Thymus (tissue), 11 donors: ENCODE measurements around the gene XPNPEP3. TPM values are rescaled to one million over a fixed set of nuclear protein-coding genes. Genes with fewer than 3 reads are reported as not detected.

Source experiments
- DNase-seq, 9 donors: peaks; one replicate each; pipeline ENCODE4 v3.0.0-alpha.2; 2013; ENCODE audit warnings: low spot score in 9 of 9, low read depth in 6 of 9, missing footprints in 1 of 9
- H3K27ac ChIP-seq, 2 donors: one replicate each; pipeline ENCODE4 v1.5.1; 2013; ENCODE audit warnings: control low read depth in 1 of 2, low read depth in 1 of 2, low read length in 1 of 2, mild to moderate bottlenecking in 1 of 2, moderate library complexity in 1 of 2
- H3K27me3 ChIP-seq, 2 donors: one replicate each; pipeline ENCODE4 v1.5.1; 2013; ENCODE audit warnings: low read length in 1 of 2; ENCODE audit not compliant: control insufficient read depth in 2 of 2, insufficient read depth in 1 of 2
- H3K36me3 ChIP-seq, 2 donors: one replicate each; pipeline ENCODE4 v1.5.1; 2013; ENCODE audit warnings: low read length in 1 of 2, mild to moderate bottlenecking in 1 of 2, moderate library complexity in 1 of 2; ENCODE audit not compliant: control insufficient read depth in 2 of 2, insufficient read depth in 2 of 2
- H3K4me1 ChIP-seq, 2 donors: one replicate each; pipeline ENCODE4 v1.5.1; 2013; ENCODE audit warnings: low read length in 2 of 2; ENCODE audit not compliant: control insufficient read depth in 2 of 2, insufficient read depth in 2 of 2
- H3K4me3 ChIP-seq, 2 donors: one replicate each; pipeline ENCODE4 v1.5.1; 2013; ENCODE audit warnings: low read length in 2 of 2, control low read depth in 1 of 2, mild to moderate bottlenecking in 1 of 2
- H3K9me3 ChIP-seq, 2 donors: one replicate each; pipeline ENCODE4 v1.5.1; 2013; ENCODE audit warnings: low read length in 1 of 2, mild to moderate bottlenecking in 1 of 2; ENCODE audit not compliant: control insufficient read depth in 2 of 2, insufficient read depth in 1 of 2
- WGBS: extraction: QIAGEN DNeasy Blood & Tissue Kit; methylation state at CpG from one replicate; pipeline ENCODE4 v1.1.7; 2013; 5-methylcytosine and 5-hydroxymethylcytosine counted together
- polyA plus RNA-seq: library from polyadenylated mRNA; stranded (reverse); fragments of 200-250 nt; gene quantifications from one replicate; pipeline ENCODE4 v1.2.3, GENCODE V29; 2013
- total RNA-seq: library from RNA; stranded (reverse); fragments of 120-200 nt; gene quantifications from one replicate; pipeline ENCODE4 v1.2.4, GENCODE V29; 2013
- donor health status: healthy.

XPNPEP3 gene
- total and polyA plus RNA-seq, 2 donors: 6.1 to 7.1 TPM

GRCh38 chr22:40951795-40952605, 95.1 kb downstream of the XPNPEP3 start:
- Histone ChIP-seq H3K36me3 (peaks cover 18 to 39% of the 10 kb centered on the region in 2 donors), H3K4me3 (peak overlapping the region; percentile 63 to 90), H3K27ac (peak overlapping the region; percentile 86 to 91), H3K4me1 (peaks cover 8 to 13% of the 10 kb centered on the region in 2 donors), H3K9me3 (no peaks in the 10 kb centered on the region), H3K27me3 (no peaks in the 10 kb centered on the region)
- DNase-seq: peak in 1 of 9 donors; percentile 15
- 6% methylated on average over 21 of the region's 21 CpGs for WGBS

- peaks cover 22 to 52% of the 10 kb centered on the region in 2 donors for H3K36me3 ChIP-seq
- no peaks in the 10 kb centered on the region for H3K27me3 ChIP-seq
- WGBS: 88% methylated on average over 2 of the region's 2 CpGs
- no peak overlapping the region for H3K27ac ChIP-seq
- DNase-seq: no peak
- peaks cover 8 to 13% of the 10 kb centered on the region in 2 donors for H3K4me1 ChIP-seq
- H3K9me3 ChIP-seq: no peaks in the 10 kb centered on the region
- no peak overlapping the region for H3K4me3 ChIP-seq
These were observed 96.5 kb downstream of the XPNPEP3 start for GRCh38 chr22:40953471-40953870.

- Histone ChIP-seq H3K27ac (no peak overlapping the region), H3K4me3 (no peak overlapping the region), H3K36me3 (peaks cover 22 to 59% of the 10 kb centered on the region in 2 donors), H3K27me3 (no peaks in the 10 kb centered on the region), H3K4me1 (peaks cover 8 to 13% of the 10 kb centered on the region in 2 donors), H3K9me3 (no peaks in the 10 kb centered on the region)
- 98% methylated on average over 4 of the region's 4 CpGs for WGBS
- no peak for DNase-seq
These were observed 97.2 kb downstream of the XPNPEP3 start for GRCh38 chr22:40954113-40954512.

GRCh38 chr22:40955571-40955970, 98.6 kb downstream of the XPNPEP3 start:
- no peak overlapping the region for H3K4me3 ChIP-seq
- DNase-seq: no peak
- peaks cover 25 to 69% of the 10 kb centered on the region in 2 donors for H3K36me3 ChIP-seq
- no peaks in the 10 kb centered on the region for H3K27me3 ChIP-seq
- peaks cover 6 to 8% of the 10 kb centered on the region in 2 donors for H3K4me1 ChIP-seq
- no peak overlapping the region for H3K27ac ChIP-seq
- no peaks in the 10 kb centered on the region for H3K9me3 ChIP-seq
- 86% methylated on average over 3 of the region's 3 CpGs for WGBS

- DNase-seq: no peak
- peaks cover 38 to 80% of the 10 kb centered on the region in 2 donors for H3K36me3 ChIP-seq
- 92% methylated on average over 7 of the region's 7 CpGs for WGBS
These were observed 100.7 kb downstream of the XPNPEP3 start for GRCh38 chr22:40957601-40958000.

GRCh38 chr22:40958299-40958698, 101.4 kb downstream of the XPNPEP3 start:
- H3K27ac ChIP-seq: no peak overlapping the region
- DNase-seq: no peak
- H3K4me1 ChIP-seq: no peaks in the 10 kb centered on the region
- no peaks in the 10 kb centered on the region for H3K27me3 ChIP-seq
- H3K4me3 ChIP-seq: no peak overlapping the region
- H3K36me3 ChIP-seq: peaks cover 38 to 80% of the 10 kb centered on the region in 2 donors
- WGBS: 97% methylated on average over 2 of the region's 2 CpGs
- no peaks in the 10 kb centered on the region for H3K9me3 ChIP-seq

More at GRCh38 chr22:40957601-40958000, 100.7 kb downstream of the XPNPEP3 start:
- H3K4me1 ChIP-seq: peaks cover 2 to 5% of the 10 kb centered on the region in 2 donors
- H3K4me3 ChIP-seq: no peak overlapping the region
- no peak overlapping the region for H3K27ac ChIP-seq
- no peaks in the 10 kb centered on the region for H3K27me3 ChIP-seq
- H3K9me3 ChIP-seq: no peaks in the 10 kb centered on the region

GRCh38 chr22:40960145-40960544, 103.2 kb downstream of the XPNPEP3 start:
- H3K4me3 ChIP-seq: no peak overlapping the region
- H3K36me3 ChIP-seq: peaks cover 42 to 78% of the 10 kb centered on the region in 2 donors
- no peak for DNase-seq
- no peaks in the 10 kb centered on the region for H3K9me3 ChIP-seq
- 97% methylated on average over 2 of the region's 2 CpGs for WGBS
- H3K27me3 ChIP-seq: no peaks in the 10 kb centered on the region
- no peak overlapping the region for H3K27ac ChIP-seq
- H3K4me1 ChIP-seq: no peaks in the 10 kb centered on the region

- Histone ChIP-seq H3K27me3 (no peaks in the 10 kb centered on the region), H3K4me1 (no peaks in the 10 kb centered on the region), H3K4me3 (no peak overlapping the region), H3K36me3 (peaks cover 59 to 77% of the 10 kb centered on the region in 2 donors), H3K27ac (no peak overlapping the region), H3K9me3 (no peaks in the 10 kb centered on the region)
- WGBS: 93% methylated on average over 8 of the region's 8 CpGs
- DNase-seq: no peak
These were observed 109.2 kb downstream of the XPNPEP3 start for GRCh38 chr22:40965936-40966725.

GRCh38 chr22:40966726-40967085, 109.8 kb downstream of the XPNPEP3 start:
- no peak overlapping the region for H3K4me3 ChIP-seq
- no peak for DNase-seq
- H3K27ac ChIP-seq: peak overlapping the region in 1 of 2 donors; percentile 31
- no peaks in the 10 kb centered on the region for H3K27me3 ChIP-seq
- peaks cover 58 to 82% of the 10 kb centered on the region in 2 donors for H3K36me3 ChIP-seq
- H3K9me3 ChIP-seq: no peaks in the 10 kb centered on the region
- H3K4me1 ChIP-seq: no peaks in the 10 kb centered on the region
- 97% methylated on average over 7 of the region's 7 CpGs for WGBS
